ENCODE measurements around the gene COL6A2. TPM values are rescaled to one million over a fixed set of nuclear protein-coding genes. Genes with fewer than 3 reads are reported as not detected.

Gene COL6A2
- total and polyA plus RNA-seq, 2 of the 13 experiments (the other 11 are each of a cell fraction or from before 2014, with no cell fraction given): 0.07 to 0.41 TPM

DNA sequence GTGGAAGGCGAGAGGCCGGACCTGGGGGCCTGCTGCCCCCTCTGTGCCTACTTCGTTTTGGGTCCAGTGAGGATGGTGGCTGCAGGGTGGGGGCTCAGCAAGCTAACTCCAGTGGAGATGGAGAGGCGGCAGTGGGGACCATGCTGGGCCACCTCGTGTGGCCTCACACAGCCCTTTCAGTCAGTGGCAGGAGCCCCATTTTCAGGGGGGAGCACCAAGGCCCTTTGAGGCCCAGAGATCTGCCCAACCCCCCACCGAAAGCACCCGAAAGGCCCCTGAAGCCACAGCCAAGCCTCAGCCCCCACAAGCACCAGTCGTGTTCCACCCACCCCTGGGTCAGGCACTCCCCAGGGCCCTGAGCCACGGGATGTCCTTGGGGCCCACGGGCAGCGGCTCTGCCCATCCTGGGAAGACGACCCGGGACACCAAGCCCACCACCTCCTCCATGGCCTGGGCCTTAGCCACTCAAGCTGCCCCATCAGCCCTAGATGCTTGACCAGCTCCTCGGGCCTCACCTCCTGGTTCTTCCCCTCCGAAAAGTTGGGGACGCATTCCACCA, 57.1 kb downstream of the COL6A2 start (continued):
- TF ChIP-seq, protein P1, sequence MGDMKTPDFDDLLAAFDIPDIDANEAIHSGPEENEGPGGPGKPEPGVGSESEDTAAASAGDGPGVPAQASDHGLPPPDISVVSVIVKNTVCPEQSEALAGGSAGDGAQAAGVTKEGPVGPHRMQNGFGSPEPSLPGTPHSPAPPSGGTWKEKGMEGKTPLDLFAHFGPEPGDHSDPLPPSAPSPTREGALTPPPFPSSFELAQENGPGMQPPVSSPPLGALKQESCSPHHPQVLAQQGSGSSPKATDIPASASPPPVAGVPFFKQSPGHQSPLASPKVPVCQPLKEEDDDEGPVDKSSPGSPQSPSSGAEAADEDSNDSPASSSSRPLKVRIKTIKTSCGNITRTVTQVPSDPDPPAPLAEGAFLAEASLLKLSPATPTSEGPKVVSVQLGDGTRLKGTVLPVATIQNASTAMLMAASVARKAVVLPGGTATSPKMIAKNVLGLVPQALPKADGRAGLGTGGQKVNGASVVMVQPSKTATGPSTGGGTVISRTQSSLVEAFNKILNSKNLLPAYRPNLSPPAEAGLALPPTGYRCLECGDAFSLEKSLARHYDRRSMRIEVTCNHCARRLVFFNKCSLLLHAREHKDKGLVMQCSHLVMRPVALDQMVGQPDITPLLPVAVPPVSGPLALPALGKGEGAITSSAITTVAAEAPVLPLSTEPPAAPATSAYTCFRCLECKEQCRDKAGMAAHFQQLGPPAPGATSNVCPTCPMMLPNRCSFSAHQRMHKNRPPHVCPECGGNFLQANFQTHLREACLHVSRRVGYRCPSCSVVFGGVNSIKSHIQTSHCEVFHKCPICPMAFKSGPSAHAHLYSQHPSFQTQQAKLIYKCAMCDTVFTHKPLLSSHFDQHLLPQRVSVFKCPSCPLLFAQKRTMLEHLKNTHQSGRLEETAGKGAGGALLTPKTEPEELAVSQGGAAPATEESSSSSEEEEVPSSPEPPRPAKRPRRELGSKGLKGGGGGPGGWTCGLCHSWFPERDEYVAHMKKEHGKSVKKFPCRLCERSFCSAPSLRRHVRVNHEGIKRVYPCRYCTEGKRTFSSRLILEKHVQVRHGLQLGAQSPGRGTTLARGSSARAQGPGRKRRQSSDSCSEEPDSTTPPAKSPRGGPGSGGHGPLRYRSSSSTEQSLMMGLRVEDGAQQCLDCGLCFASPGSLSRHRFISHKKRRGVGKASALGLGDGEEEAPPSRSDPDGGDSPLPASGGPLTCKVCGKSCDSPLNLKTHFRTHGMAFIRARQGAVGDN (CRISPR knock-in tag; IDR thresholded peaks at IDR 0.05): no peak
- TF ChIP-seq NCOA1 (CRISPR knock-in tag; IDR thresholded peaks at IDR 0.05) (0 out of 2 replicates have a peak, but pooled peaks have one; percentile 77), ZNF317 (CRISPR knock-in tag; IDR thresholded peaks at IDR 0.05) (no peak), SIX1 (CRISPR knock-in tag; IDR thresholded peaks at IDR 0.05; ENCODE audit: borderline replicate concordance) (no peak), LCORL (IDR thresholded peaks at IDR 0.05) (no peak), LCORL (CRISPR knock-in tag; IDR thresholded peaks at IDR 0.05) (no peak), ZNF709 (CRISPR knock-in tag; IDR thresholded peaks at IDR 0.05) (no peak), ZNF235 (CRISPR knock-in tag; IDR thresholded peaks at IDR 0.05; ENCODE audit: borderline replicate concordance) (no peak), ZNF350 (CRISPR knock-in tag; IDR thresholded peaks at IDR 0.05; ENCODE audit: borderline replicate concordance, low read depth) (no peak), ZNF354B (CRISPR knock-in tag; IDR thresholded peaks at IDR 0.05) (0 out of 2 replicates have a peak, but pooled peaks have one; percentile 61), SP4 (CRISPR knock-in tag; IDR thresholded peaks at IDR 0.05) (no peak; the same call in 1 of the 2 replicates), ZSCAN22 (CRISPR knock-in tag; IDR thresholded peaks at IDR 0.05) (no peak)
- TF ChIP-seq, protein P2, sequence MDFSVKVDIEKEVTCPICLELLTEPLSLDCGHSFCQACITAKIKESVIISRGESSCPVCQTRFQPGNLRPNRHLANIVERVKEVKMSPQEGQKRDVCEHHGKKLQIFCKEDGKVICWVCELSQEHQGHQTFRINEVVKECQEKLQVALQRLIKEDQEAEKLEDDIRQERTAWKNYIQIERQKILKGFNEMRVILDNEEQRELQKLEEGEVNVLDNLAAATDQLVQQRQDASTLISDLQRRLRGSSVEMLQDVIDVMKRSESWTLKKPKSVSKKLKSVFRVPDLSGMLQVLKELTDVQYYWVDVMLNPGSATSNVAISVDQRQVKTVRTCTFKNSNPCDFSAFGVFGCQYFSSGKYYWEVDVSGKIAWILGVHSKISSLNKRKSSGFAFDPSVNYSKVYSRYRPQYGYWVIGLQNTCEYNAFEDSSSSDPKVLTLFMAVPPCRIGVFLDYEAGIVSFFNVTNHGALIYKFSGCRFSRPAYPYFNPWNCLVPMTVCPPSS (IDR thresholded peaks at IDR 0.05): no peak
- TF ChIP-seq, protein P3, sequence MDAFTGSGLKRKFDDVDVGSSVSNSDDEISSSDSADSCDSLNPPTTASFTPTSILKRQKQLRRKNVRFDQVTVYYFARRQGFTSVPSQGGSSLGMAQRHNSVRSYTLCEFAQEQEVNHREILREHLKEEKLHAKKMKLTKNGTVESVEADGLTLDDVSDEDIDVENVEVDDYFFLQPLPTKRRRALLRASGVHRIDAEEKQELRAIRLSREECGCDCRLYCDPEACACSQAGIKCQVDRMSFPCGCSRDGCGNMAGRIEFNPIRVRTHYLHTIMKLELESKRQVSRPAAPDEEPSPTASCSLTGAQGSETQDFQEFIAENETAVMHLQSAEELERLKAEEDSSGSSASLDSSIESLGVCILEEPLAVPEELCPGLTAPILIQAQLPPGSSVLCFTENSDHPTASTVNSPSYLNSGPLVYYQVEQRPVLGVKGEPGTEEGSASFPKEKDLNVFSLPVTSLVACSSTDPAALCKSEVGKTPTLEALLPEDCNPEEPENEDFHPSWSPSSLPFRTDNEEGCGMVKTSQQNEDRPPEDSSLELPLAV (CRISPR knock-in tag; conservative IDR thresholded peaks at IDR 0.05; ENCODE audit: low read depth): no peak
- TF ChIP-seq, protein P4, sequence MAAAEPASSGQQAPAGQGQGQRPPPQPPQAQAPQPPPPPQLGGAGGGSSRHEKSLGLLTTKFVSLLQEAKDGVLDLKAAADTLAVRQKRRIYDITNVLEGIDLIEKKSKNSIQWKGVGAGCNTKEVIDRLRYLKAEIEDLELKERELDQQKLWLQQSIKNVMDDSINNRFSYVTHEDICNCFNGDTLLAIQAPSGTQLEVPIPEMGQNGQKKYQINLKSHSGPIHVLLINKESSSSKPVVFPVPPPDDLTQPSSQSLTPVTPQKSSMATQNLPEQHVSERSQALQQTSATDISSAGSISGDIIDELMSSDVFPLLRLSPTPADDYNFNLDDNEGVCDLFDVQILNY (CRISPR knock-in tag; conservative IDR thresholded peaks at IDR 0.05): no peak
- TF ChIP-seq, protein P5, sequence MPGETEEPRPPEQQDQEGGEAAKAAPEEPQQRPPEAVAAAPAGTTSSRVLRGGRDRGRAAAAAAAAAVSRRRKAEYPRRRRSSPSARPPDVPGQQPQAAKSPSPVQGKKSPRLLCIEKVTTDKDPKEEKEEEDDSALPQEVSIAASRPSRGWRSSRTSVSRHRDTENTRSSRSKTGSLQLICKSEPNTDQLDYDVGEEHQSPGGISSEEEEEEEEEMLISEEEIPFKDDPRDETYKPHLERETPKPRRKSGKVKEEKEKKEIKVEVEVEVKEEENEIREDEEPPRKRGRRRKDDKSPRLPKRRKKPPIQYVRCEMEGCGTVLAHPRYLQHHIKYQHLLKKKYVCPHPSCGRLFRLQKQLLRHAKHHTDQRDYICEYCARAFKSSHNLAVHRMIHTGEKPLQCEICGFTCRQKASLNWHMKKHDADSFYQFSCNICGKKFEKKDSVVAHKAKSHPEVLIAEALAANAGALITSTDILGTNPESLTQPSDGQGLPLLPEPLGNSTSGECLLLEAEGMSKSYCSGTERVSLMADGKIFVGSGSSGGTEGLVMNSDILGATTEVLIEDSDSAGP (CRISPR knock-in tag; IDR thresholded peaks at IDR 0.05; ENCODE audit: borderline replicate concordance): no peak
- TF ChIP-seq, protein P6, sequence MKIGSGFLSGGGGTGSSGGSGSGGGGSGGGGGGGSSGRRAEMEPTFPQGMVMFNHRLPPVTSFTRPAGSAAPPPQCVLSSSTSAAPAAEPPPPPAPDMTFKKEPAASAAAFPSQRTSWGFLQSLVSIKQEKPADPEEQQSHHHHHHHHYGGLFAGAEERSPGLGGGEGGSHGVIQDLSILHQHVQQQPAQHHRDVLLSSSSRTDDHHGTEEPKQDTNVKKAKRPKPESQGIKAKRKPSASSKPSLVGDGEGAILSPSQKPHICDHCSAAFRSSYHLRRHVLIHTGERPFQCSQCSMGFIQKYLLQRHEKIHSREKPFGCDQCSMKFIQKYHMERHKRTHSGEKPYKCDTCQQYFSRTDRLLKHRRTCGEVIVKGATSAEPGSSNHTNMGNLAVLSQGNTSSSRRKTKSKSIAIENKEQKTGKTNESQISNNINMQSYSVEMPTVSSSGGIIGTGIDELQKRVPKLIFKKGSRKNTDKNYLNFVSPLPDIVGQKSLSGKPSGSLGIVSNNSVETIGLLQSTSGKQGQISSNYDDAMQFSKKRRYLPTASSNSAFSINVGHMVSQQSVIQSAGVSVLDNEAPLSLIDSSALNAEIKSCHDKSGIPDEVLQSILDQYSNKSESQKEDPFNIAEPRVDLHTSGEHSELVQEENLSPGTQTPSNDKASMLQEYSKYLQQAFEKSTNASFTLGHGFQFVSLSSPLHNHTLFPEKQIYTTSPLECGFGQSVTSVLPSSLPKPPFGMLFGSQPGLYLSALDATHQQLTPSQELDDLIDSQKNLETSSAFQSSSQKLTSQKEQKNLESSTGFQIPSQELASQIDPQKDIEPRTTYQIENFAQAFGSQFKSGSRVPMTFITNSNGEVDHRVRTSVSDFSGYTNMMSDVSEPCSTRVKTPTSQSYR (CRISPR knock-in tag; IDR thresholded peaks at IDR 0.05; ENCODE audit: borderline replicate concordance): no peak
